ENCODE data around the gene PPARG.

Gene PPARG

GRCh38 chr3:12246497-12247163 lies 42.2 kb upstream of the PPARG start:
- Histone ChIP-seq H2AFZ (ENCODE audit: low read depth, low read length) (peak overlapping the region; percentile 66), H3K4me3 (ENCODE audit: low read depth in 1 of 2, low read length in 2 of 2) (peak overlapping the region in 1 of 2 experiments; percentile 10; a peak in 2 of 4 replicates), H4K20me1 (ENCODE audit: insufficient read depth, low read length) (no peaks in the 10 kb centered on the region), H3K4me2 (ENCODE audit: insufficient read depth, low read length) (peak overlapping the region; percentile 45), H3K36me3 (ENCODE audit: insufficient read depth, low read length) (no peaks in the 10 kb centered on the region), H3K9ac (ENCODE audit: low read depth, low read length) (peak overlapping the region; percentile 19), H3K4me1 (ENCODE audit: insufficient read depth, low read length) (peaks cover 21% of the 10 kb centered on the region), H3K9me3 (ENCODE audit: insufficient read depth, low read length, severe bottlenecking) (peaks cover 10% of the 10 kb centered on the region), H3K27ac (ENCODE audit: low read length) (peak overlapping the region; percentile 65), H3K27me3 (ENCODE audit: insufficient read depth, low read length, poor library complexity) (no peaks in the 10 kb centered on the region), H3K79me2 (ENCODE audit: insufficient read depth, low read length) (no peaks in the 10 kb centered on the region)
- DNase-seq (peak; percentile 40), ATAC-seq (ENCODE audit: insufficient read depth, low read depth) (peak; percentile 94)
- TF ChIP-seq CTCF (IDR thresholded peaks at IDR 0.05; ENCODE audit: borderline replicate concordance, extremely low read depth, low read length, poor library complexity, severe bottlenecking): no peak
- TF ChIP-seq EZH2 (IDR thresholded peaks at IDR 0.05; ENCODE audit: borderline replicate concordance, low read depth, low read length, severe bottlenecking): no peak

- peak overlapping the region; percentile 45 for H3K4me2 ChIP-seq (ENCODE audit: insufficient read depth, low read length)
- H3K79me2 ChIP-seq (ENCODE audit: insufficient read depth, low read length): no peaks in the 10 kb centered on the region
- ATAC-seq (ENCODE audit: insufficient read depth, low read depth): no peak
- no peaks in the 10 kb centered on the region for H4K20me1 ChIP-seq (ENCODE audit: insufficient read depth, low read length)
- 0 out of 2 replicates have a peak overlapping the region, but pooled peaks have one; percentile 19 for H3K9ac ChIP-seq (ENCODE audit: low read depth, low read length)
- peak overlapping the region; percentile 65; the same call in 1 of the 2 replicates for H3K27ac ChIP-seq (ENCODE audit: low read length)
- no peak for DNase-seq
- H3K4me1 ChIP-seq (ENCODE audit: insufficient read depth, low read length): peaks cover 21% of the 10 kb centered on the region
- TF ChIP-seq EZH2 (IDR thresholded peaks at IDR 0.05; ENCODE audit: borderline replicate concordance, low read depth, low read length, severe bottlenecking): no peak
- no peak for TF ChIP-seq CTCF (IDR thresholded peaks at IDR 0.05; ENCODE audit: borderline replicate concordance, extremely low read depth, low read length, poor library complexity, severe bottlenecking)
- H3K4me3 ChIP-seq (ENCODE audit: low read depth in 1 of 2, low read length in 2 of 2): no peak overlapping the region
- H3K27me3 ChIP-seq (ENCODE audit: insufficient read depth, low read length, poor library complexity): no peaks in the 10 kb centered on the region
- H3K36me3 ChIP-seq (ENCODE audit: insufficient read depth, low read length): no peaks in the 10 kb centered on the region
- H3K9me3 ChIP-seq (ENCODE audit: insufficient read depth, low read length, severe bottlenecking): peaks cover 10% of the 10 kb centered on the region
- peak overlapping the region; percentile 66 for H2AFZ ChIP-seq (ENCODE audit: low read depth, low read length)
Measured at GRCh38 chr3:12247411-12247810, 41.5 kb upstream of the PPARG start.

GRCh38 chr3:12249519-12249918 lies 39.4 kb upstream of the PPARG start:
- Histone ChIP-seq H3K4me3 (ENCODE audit: low read depth in 1 of 2, low read length in 2 of 2) (no peak overlapping the region), H3K9ac (ENCODE audit: low read depth, low read length) (no peak overlapping the region), H4K20me1 (ENCODE audit: insufficient read depth, low read length) (no peaks in the 10 kb centered on the region), H3K4me1 (ENCODE audit: insufficient read depth, low read length) (peaks cover 21% of the 10 kb centered on the region), H3K27ac (ENCODE audit: low read length) (no peak overlapping the region), H3K79me2 (ENCODE audit: insufficient read depth, low read length) (no peaks in the 10 kb centered on the region), H3K4me2 (ENCODE audit: insufficient read depth, low read length) (no peak overlapping the region), H3K9me3 (ENCODE audit: insufficient read depth, low read length, severe bottlenecking) (peaks cover 7% of the 10 kb centered on the region), H2AFZ (ENCODE audit: low read depth, low read length) (no peak overlapping the region), H3K36me3 (ENCODE audit: insufficient read depth, low read length) (no peaks in the 10 kb centered on the region), H3K27me3 (ENCODE audit: insufficient read depth, low read length, poor library complexity) (no peaks in the 10 kb centered on the region)
- ATAC-seq (ENCODE audit: insufficient read depth, low read depth) (no peak), DNase-seq (no peak)
- TF ChIP-seq CTCF (IDR thresholded peaks at IDR 0.05; ENCODE audit: borderline replicate concordance, extremely low read depth, low read length, poor library complexity, severe bottlenecking) (no peak), EZH2 (IDR thresholded peaks at IDR 0.05; ENCODE audit: borderline replicate concordance, low read depth, low read length, severe bottlenecking) (no peak)
